Liver (tissue), 3 donors: ENCODE data around the gene TXK.

Experiments used
- GABPA ChIP-seq, 2 donors: IDR thresholded peaks in 1 of 2; conservative IDR thresholded peaks in 1 of 2; 2 replicates each; pipeline ENCODE4 v1.6.1; 2016; ENCODE audit warnings: antibody characterized with exemption in 2 of 2, mild to moderate bottlenecking in 1 of 2, moderate library complexity in 1 of 2
- SP1 ChIP-seq: IDR thresholded peaks from 2 replicates; pipeline ENCODE4 v1.6.1; 2018; ENCODE audit warnings: antibody characterized with exemption, mild to moderate bottlenecking
- TAF1 ChIP-seq: conservative IDR thresholded peaks from 2 replicates; pipeline ENCODE4 v1.6.1; 2016; ENCODE audit warnings: antibody characterized with exemption, mild to moderate bottlenecking
- TF ChIP-seq, protein P1 (sequence below): fragments of 150-350 bp; IDR thresholded peaks from 2 replicates; pipeline ENCODE4 v1.5.1; 2017; ENCODE audit warnings: improper control_type of control experiment, low read depth, low read length; ENCODE audit not compliant: missing input control
- TF ChIP-seq, protein P2 (sequence below): IDR thresholded peaks from 2 replicates; pipeline ENCODE4 v1.6.1; 2016; ENCODE audit warnings: antibody characterized with exemption, mild to moderate bottlenecking
- donor health status: healthy.
- donor health status: healthy.

DNA sequence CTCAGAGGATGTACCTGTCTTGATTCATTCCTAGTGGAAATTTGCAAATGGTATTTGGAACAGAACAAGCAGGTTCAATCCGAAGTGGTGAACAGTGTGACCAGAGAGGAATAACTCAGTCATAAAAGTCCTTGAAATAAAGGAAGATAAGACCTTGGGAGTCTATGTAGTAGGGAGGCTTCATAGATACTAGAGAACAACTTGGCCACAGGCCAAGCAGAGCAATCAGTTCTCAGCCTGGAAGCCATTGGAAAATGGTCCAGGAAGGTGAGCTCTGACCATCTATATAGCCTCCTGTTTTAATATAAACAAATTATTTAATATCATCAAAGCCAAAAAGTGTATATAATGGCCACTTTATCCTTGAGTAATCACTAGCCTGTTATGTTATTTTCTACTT, 11.3 kb downstream of the TXK start:
- TF ChIP-seq, protein P1, sequence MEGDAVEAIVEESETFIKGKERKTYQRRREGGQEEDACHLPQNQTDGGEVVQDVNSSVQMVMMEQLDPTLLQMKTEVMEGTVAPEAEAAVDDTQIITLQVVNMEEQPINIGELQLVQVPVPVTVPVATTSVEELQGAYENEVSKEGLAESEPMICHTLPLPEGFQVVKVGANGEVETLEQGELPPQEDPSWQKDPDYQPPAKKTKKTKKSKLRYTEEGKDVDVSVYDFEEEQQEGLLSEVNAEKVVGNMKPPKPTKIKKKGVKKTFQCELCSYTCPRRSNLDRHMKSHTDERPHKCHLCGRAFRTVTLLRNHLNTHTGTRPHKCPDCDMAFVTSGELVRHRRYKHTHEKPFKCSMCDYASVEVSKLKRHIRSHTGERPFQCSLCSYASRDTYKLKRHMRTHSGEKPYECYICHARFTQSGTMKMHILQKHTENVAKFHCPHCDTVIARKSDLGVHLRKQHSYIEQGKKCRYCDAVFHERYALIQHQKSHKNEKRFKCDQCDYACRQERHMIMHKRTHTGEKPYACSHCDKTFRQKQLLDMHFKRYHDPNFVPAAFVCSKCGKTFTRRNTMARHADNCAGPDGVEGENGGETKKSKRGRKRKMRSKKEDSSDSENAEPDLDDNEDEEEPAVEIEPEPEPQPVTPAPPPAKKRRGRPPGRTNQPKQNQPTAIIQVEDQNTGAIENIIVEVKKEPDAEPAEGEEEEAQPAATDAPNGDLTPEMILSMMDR: no peak
- TF ChIP-seq, protein P2, sequence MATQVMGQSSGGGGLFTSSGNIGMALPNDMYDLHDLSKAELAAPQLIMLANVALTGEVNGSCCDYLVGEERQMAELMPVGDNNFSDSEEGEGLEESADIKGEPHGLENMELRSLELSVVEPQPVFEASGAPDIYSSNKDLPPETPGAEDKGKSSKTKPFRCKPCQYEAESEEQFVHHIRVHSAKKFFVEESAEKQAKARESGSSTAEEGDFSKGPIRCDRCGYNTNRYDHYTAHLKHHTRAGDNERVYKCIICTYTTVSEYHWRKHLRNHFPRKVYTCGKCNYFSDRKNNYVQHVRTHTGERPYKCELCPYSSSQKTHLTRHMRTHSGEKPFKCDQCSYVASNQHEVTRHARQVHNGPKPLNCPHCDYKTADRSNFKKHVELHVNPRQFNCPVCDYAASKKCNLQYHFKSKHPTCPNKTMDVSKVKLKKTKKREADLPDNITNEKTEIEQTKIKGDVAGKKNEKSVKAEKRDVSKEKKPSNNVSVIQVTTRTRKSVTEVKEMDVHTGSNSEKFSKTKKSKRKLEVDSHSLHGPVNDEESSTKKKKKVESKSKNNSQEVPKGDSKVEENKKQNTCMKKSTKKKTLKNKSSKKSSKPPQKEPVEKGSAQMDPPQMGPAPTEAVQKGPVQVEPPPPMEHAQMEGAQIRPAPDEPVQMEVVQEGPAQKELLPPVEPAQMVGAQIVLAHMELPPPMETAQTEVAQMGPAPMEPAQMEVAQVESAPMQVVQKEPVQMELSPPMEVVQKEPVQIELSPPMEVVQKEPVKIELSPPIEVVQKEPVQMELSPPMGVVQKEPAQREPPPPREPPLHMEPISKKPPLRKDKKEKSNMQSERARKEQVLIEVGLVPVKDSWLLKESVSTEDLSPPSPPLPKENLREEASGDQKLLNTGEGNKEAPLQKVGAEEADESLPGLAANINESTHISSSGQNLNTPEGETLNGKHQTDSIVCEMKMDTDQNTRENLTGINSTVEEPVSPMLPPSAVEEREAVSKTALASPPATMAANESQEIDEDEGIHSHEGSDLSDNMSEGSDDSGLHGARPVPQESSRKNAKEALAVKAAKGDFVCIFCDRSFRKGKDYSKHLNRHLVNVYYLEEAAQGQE: no peak
- TF ChIP-seq SP1 (no peak), GABPA (IDR thresholded peaks at IDR 0.05 in 1 of 2, conservative IDR thresholded peaks at IDR 0.05 in 1 of 2) (no peak), TAF1 (no peak)
